Astrocyte (in vitro differentiated cells and primary cell): ENCODE results near the gene NIPSNAP2.

ENCODE experiments used
- CTCF ChIP-seq: IDR thresholded peaks from 2 replicates; pipeline ENCODE4 v1.5.1; 2011; ENCODE audit warnings: low read depth, mild to moderate bottlenecking, inconsistent platforms, low read length, moderate library complexity; ENCODE audit not compliant: insufficient read depth
- EZH2 ChIP-seq: IDR thresholded peaks from 2 replicates; pipeline ENCODE4 v1.6.1; 2012; ENCODE audit warnings: mild to moderate bottlenecking, low read length, inconsistent platforms; ENCODE audit not compliant: insufficient read depth

GRCh38 chr7:55970978-55971377 is 6.6 kb downstream of the NIPSNAP2 start:
- no peak for TF ChIP-seq CTCF
- no peak for TF ChIP-seq EZH2
